Stimulated activated CD8-positive, alpha-beta memory T cell treated with anti-CD3 and anti-CD28 coated beads, Interleukin-4, amount 100 ng/mL, for 48 hours (primary cell): ENCODE measurements around the gene DTX1.

Experiments used
- DNase-seq: peaks from one replicate; pipeline ENCODE4 v3.0.0-alpha.2; 2020

The DTX1 gene

DNA sequence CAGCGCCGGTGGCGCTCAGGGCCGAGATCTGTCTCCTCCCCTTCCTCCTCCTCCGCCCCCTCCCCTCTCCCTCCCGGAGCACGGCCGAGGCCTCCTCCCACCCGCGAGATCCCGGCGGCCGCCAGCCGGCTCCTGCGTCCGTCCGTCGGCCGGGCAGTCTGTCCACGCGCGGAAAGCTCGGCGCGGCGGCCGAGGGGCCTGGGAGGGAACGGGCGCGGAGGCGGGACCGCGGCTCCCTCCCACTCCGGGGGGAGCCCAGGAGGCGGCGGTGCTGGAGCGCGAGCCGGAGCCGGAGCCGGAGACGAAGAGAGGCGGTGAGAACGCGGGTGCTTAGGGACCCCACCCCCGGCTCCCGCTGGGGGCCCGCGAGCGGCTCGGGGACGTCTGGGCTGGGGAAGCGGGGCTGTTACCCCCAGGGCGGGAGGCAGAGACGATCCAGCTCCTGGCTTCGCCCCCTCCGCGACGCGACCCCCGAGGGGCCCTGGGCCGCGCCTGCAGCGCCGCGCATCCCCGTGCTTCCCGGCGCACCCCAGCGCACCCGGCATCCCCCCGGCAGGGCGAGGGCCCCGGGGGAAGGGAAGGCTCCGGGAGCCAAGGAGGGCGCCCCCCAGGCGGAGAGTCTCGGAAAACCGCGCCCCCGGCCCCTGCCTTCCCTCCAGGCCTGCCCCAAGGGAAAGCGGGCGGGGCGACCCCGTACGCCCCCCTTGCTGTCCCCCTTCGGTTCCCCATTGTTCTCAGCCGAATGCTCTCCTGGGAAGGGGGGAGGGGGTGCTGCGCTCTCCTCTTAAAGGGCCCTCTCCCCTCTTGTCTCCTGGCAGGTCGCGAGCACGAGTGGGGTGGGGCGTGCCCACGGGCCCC is at the start of gene DTX1:
Gene DTX1 (plus strand): TSS at position 100 of the 858 bp plus-strand sequence. CDS start 1,463 bp downstream, outside the sequence.
- DNase-seq, result peak; percentile 50

- no peak for DNase-seq
These were observed 49.4 kb upstream of the DTX1 start for GRCh38 chr12:113007166-113007565.

GRCh38 chr12:113010701-113011100 is 45.8 kb upstream of the DTX1 start:
- no peak for DNase-seq

- DNase-seq, result no peak
These were observed 42.0 kb upstream of the DTX1 start for GRCh38 chr12:113014565-113014964.

- DNase-seq, result no peak
These were observed 39.7 kb upstream of the DTX1 start for GRCh38 chr12:113016796-113017195.

DNA sequence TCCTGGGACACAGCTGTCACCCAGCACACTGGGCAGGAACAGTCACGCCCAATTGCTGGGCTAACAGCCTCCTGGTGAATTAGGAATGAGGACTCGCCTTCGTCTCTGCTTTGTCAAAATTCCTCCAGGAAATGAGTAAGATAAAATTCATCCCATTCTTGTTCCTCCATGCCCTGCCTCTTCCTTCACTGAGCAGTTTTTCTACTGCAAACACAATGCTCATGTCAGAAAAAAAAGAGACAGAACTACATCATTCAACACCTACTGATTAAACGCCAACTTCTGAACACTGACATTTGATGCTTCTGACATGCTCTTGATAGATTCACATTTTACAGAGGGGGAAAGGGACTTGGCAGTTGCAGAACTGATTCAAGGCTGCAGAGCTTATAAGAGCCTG is 37.5 kb upstream of the DTX1 start:
- no peak for DNase-seq

GRCh38 chr12:113021500-113021899 is 35.0 kb upstream of the DTX1 start:
- DNase-seq, result no peak

GRCh38 chr12:113022563-113023297 is 33.8 kb upstream of the DTX1 start:
- no peak for DNase-seq

DNA sequence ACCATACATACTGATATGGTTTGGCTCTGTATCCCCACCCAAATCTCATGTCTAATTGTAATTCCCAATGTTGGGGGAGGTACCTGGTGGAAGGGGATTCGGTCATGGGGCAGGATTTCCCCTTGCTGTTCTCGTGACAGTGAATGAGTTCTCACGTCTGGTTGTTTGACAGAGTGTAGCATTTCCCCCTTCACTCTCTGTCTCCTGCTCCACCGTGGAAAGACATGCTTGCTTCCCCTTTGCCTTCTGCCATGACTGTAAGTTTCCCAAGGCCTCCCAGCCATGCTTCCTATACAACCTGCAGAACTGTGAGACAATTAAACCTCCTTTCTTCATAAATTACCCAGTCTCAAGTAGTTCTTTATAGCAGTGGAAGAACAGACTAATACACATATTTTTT is 28.8 kb upstream of the DTX1 start:
- DNase-seq, result no peak

- no peak for DNase-seq
These were observed 25.5 kb upstream of the DTX1 start for GRCh38 chr12:113030875-113031525.

GRCh38 chr12:113039911-113040445 is 16.6 kb upstream of the DTX1 start:
- no peak for DNase-seq

- DNase-seq, result no peak
These were observed 15.8 kb upstream of the DTX1 start for GRCh38 chr12:113040722-113041171.

- DNase-seq, result no peak
These were observed 15.0 kb upstream of the DTX1 start for GRCh38 chr12:113041560-113041959.

- DNase-seq, result no peak
These were observed 13.3 kb upstream of the DTX1 start for GRCh38 chr12:113043240-113043639.

- no peak for DNase-seq
These were observed 12.0 kb upstream of the DTX1 start for GRCh38 chr12:113044516-113044915.

GRCh38 chr12:113048716-113049127 is 7.8 kb upstream of the DTX1 start:
- DNase-seq, result peak; percentile 72

DNA sequence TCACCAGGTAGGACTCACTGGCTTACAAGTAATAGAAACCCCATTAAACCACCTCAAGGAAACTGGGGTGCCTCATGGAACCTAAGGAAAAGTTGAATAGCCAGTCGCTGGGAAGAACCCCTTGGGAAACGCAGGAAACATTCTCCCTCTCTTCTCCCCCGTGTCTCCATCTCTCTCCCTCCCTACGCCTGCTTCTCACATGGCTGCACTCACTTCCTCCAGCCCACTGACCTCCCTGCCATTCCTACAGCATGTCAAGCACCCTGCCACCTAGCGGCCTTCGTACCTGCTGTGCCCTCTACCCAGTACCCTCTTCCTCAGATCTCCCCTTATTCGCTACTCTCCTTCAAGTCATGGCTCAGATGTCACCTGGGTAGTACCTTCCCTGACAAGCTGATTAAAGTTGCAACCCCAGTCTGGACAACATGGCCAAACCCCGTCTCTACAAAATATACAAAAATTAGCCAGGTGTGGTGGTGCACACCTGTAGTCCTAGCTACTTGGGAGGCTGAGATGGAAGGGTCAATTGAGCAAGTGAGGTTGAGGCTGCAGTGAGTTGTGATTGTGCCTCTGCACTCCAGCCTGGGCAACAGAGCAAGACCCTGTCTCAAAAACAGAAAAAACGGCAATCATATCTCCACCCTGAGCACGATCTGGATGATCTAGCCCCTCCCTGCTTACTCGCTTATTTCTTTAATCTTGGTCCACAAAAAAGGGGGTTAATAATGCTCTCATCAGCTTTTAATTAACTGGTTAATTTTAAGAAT is 6.4 kb upstream of the DTX1 start:
- no peak for DNase-seq

DNA sequence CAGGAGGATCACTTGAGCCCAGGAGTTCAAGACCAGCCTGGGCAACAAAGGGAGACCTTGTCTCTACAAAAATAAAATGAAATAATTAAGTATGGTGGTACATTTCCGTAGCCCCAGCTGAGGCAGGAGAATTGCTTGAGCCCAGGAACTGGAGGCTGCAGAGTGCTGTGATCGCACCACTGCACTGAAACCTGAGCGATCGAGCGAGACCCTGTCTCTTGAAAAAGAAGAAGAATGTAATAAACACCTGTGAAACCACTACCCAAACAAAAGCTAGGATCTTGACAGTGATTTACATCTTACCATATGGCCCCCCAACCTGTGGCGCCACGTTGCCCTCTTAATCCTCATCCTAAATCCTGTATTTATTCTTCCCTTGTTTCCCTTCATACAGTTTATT is 5.7 kb upstream of the DTX1 start:
- DNase-seq, result no peak

DNA sequence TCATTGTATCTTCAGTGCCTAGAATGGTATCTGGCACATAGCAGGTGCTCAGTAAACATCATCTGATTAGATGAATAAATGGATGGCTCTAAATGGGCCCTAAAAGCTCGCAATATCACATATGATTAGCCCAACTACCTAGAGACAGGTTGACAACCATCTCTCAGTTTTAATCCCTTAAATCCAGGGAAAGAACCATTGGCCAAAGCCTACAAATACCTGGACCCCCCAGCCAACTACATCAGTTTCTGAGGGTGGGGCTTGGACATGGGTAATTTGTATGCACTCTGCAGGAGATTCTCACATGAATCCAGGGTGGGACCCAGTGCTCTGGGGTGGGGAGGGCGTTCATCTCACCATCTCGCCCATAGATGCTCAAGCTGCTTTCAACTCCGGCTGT is 4.8 kb upstream of the DTX1 start:
- DNase-seq, result no peak

DNA sequence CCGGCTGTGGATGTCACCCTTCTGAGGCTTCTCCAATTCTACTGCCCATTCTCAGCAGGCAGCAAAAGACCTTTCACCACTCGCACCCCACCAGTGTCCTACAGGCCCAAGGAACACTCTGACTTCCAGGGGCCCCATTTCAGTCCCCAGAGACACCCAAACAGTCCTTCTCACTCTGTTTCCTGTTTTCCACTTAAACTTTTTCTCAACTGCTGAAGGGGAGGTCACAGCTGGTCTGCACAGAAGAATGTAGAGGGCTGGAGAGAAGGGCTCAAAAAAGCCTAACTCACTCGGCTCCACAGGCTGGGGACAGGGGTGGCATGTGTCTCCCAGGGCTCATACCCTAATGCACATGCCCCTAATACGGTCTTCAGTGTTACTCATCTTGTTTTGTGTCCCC is 4.2 kb upstream of the DTX1 start:
- DNase-seq, result no peak

DNA sequence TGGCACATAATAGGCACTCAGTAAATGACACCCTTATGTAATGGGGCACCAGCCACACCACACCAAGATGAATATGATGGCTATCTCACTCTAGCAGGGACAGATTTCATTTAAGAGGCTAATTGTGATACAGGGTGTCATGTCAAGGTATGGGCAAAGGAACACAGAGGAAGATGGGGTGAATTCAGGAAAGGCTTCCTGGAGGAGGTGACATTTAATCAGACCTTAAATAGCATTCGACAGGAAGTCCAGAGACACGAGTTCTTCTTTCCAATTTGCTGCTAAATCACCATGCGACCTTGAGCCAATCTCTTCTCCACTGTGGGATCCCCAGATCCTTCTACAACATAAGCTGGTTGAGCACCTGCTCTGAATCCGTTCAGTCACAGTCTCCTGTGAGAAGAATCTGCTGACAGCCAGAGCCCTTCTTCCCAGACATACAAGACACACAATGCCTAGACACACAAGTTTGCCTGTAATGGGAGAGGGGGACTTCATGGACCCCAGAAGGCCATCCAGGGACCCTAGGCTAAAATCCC is 1.5 kb upstream of the DTX1 start:
- no peak for DNase-seq
